Stomach (tissue), 9 donors: ENCODE measurements around the gene DPYD. TPM values are rescaled to one million over a fixed set of nuclear protein-coding genes. Genes with fewer than 3 reads are reported as not detected.

Source experiments
- DNase-seq, 2 donors: peaks; one replicate each; pipeline versions ENCODE4 v3.0.0 to v3.0.0-alpha.2; 2013 to 2019
- H3K27ac ChIP-seq, 5 donors: fragments of 200-600 bp in 4 of 5; sonication (generic) in 4 of 5; one replicate each; pipeline ENCODE4 v1.5.1; 2013 to 2019; ENCODE audit warnings: mild to moderate bottlenecking in 1 of 5, moderate library complexity in 1 of 5
- H3K27me3 ChIP-seq, 3 donors: fragments of 200-600 bp; sonication (generic); one replicate each; pipeline ENCODE4 v1.5.1; 2017 to 2019; ENCODE audit warnings: mixed run types in 1 of 3
- H3K36me3 ChIP-seq, 4 donors: fragments of 200-600 bp; sonication (generic); 1 replicate in 3 of 4; 2 replicates in 1 of 4; pipeline ENCODE4 v1.5.1; 2016 to 2019
- H3K4me1 ChIP-seq, 4 donors: fragments of 200-600 bp; sonication (generic); one replicate each; pipeline ENCODE4 v1.5.1; 2016 to 2019
- H3K4me3 ChIP-seq, 4 donors: fragments of 200-600 bp; sonication (generic) in 3 of 4; one replicate each; pipeline ENCODE4 v1.5.1; 2016 to 2019; ENCODE audit warnings: mild to moderate bottlenecking in 1 of 4
- H3K9me3 ChIP-seq, 4 donors: fragments of 200-600 bp; sonication (generic); one replicate each; pipeline ENCODE4 v1.5.1; 2016 to 2019
- CTCF ChIP-seq, 7 experiments: fragments of 450-650 bp in 4 of 7; fragments of 200-600 bp in 3 of 7; sonication (generic) in 3 of 7; IDR thresholded peaks; one replicate each; pipeline ENCODE4 v1.5.1; 2016 to 2019; ENCODE audit warnings: antibody characterized with exemption in 7 of 7, control low read depth in 2 of 7, mild to moderate bottlenecking in 1 of 7
- EP300 ChIP-seq: sonication (generic); formaldehyde crosslinking; IDR thresholded peaks from one replicate; pipeline ENCODE4 v1.6.1; 2017; ENCODE audit warnings: antibody characterized with exemption
- POLR2A ChIP-seq, 4 donors: fragments of 450-650 bp; IDR thresholded peaks; one replicate each; pipeline ENCODE4 v1.6.1; 2016; ENCODE audit warnings: antibody characterized with exemption in 4 of 4, control low read depth in 2 of 4, mild to moderate bottlenecking in 1 of 4, moderate library complexity in 1 of 4
- POLR2AphosphoS5 ChIP-seq, 3 donors: sonication (generic); formaldehyde crosslinking; IDR thresholded peaks; one replicate each; pipeline ENCODE4 v1.6.1; 2016; ENCODE audit warnings: antibody characterized with exemption in 3 of 3
- WGBS, 5 donors: extraction: QIAGEN DNeasy Blood & Tissue Kit in 3 of 5; methylation state at CpG; one replicate each; pipeline versions ENCODE4 v1.1.5 to v1.1.7; 2013 to 2018; 5-methylcytosine and 5-hydroxymethylcytosine counted together
- intact Hi-C: fragments of 100-400 bp; cut with DNase I; formaldehyde crosslinking; loops from one replicate; pipeline ENCODE4 v1.15.1; 2023; ENCODE audit warnings: low total_unique reads
- polyA plus RNA-seq, 3 donors: library from polyadenylated mRNA; stranded (reverse); fragments of 200-250 nt; gene quantifications; one replicate each; pipeline ENCODE4 v1.2.3, GENCODE V29; 2013
- total RNA-seq, 5 donors: library from RNA; depleted of rRNA; stranded (reverse); fragments of >200 nt; gene quantifications; one replicate each; pipeline versions ENCODE4 v1.1.0 to v1.2.3, GENCODE V29; 2014 to 2016
- donor health status: healthy with polysubstance abuse.
- donor health status: Bipolar disorder and iron deficiency.
- donor health status: healthy.

Gene DPYD
- total and polyA plus RNA-seq, 8 donors, result 7.5 to 58.2 (median 18.2) TPM

- Histone ChIP-seq H3K4me3 (no peak overlapping the region), H3K36me3 (no peaks in the 10 kb centered on the region), H3K27ac (no peak overlapping the region), H3K4me1 (no peaks in the 10 kb centered on the region), H3K9me3 (no peaks in the 10 kb centered on the region), H3K27me3 (no peaks in the 10 kb centered on the region)
- no peak for DNase-seq
- intact Hi-C loops, result no loop called here
- WGBS, 5 donors, result 87 to 98% (median 97%) methylated on average over 2 of the region's 2 CpGs
- TF ChIP-seq CTCF (IDR thresholded peaks at IDR 0.05), result no peak
- TF ChIP-seq POLR2AphosphoS5 (IDR thresholded peaks at IDR 0.05), result no peak
- no peak for TF ChIP-seq EP300
- TF ChIP-seq POLR2A (IDR thresholded peaks at IDR 0.05), result no peak
Observed at GRCh38 chr1:97619706-97620105, 301.1 kb downstream of the DPYD start.

GRCh38 chr1:97610748-97611147 is 310.1 kb downstream of the DPYD start:
- TF ChIP-seq POLR2AphosphoS5 (IDR thresholded peaks at IDR 0.05) (no peak), POLR2A (IDR thresholded peaks at IDR 0.05) (no peak), EP300 (no peak), CTCF (IDR thresholded peaks at IDR 0.05) (no peak)
- no peak overlapping the region for H3K27ac ChIP-seq
- no peak for DNase-seq
- no peaks in the 10 kb centered on the region for H3K9me3 ChIP-seq
- WGBS, 5 donors, result 89 to 96% (median 92%) methylated on average over 3 of the region's 3 CpGs
- no peaks in the 10 kb centered on the region for H3K36me3 ChIP-seq
- no peaks in the 10 kb centered on the region for H3K27me3 ChIP-seq
- H3K4me3 ChIP-seq, result no peak overlapping the region
- H3K4me1 ChIP-seq, result no peaks in the 10 kb centered on the region
- intact Hi-C loops, result no loop called here

GRCh38 chr1:97610102-97610501 is 310.7 kb downstream of the DPYD start:
- H3K27ac ChIP-seq, result no peak overlapping the region
- TF ChIP-seq CTCF (IDR thresholded peaks at IDR 0.05) (no peak), POLR2AphosphoS5 (IDR thresholded peaks at IDR 0.05) (no peak), EP300 (no peak), POLR2A (IDR thresholded peaks at IDR 0.05) (no peak)
- no peaks in the 10 kb centered on the region for H3K27me3 ChIP-seq
- H3K9me3 ChIP-seq, result no peaks in the 10 kb centered on the region
- intact Hi-C loops, result no loop called here
- H3K4me3 ChIP-seq, result no peak overlapping the region
- no peaks in the 10 kb centered on the region for H3K36me3 ChIP-seq
- no peaks in the 10 kb centered on the region for H3K4me1 ChIP-seq
- 78 to 90% (median 82%) methylated on average over 3 of the region's 3 CpGs for WGBS, 5 donors
- DNase-seq, result no peak

GRCh38 chr1:97608272-97608671 is 312.6 kb downstream of the DPYD start:
- TF ChIP-seq POLR2A (IDR thresholded peaks at IDR 0.05) (no peak), EP300 (no peak), CTCF (IDR thresholded peaks at IDR 0.05) (no peak), POLR2AphosphoS5 (IDR thresholded peaks at IDR 0.05) (no peak)
- H3K4me3 ChIP-seq, result no peak overlapping the region
- intact Hi-C loops, result no loop called here
- H3K36me3 ChIP-seq, result no peaks in the 10 kb centered on the region
- H3K27ac ChIP-seq, result no peak overlapping the region
- peaks cover 0 to 11% (median 2%) of the 10 kb centered on the region in 4 donors for H3K4me1 ChIP-seq
- no peaks in the 10 kb centered on the region for H3K9me3 ChIP-seq
- no peak for DNase-seq
- 35 to 65% (median 43%) methylated on average over 4 of the region's 4 CpGs for WGBS, 5 donors
- H3K27me3 ChIP-seq, result no peaks in the 10 kb centered on the region
